CD4-positive, alpha-beta T cell treated with Interleukin-15 for 4 hours (primary cell): Measurements from ENCODE around the gene ELFN1.
A peak's percentile ranks its signal among the peaks of the same experiment; 100 is the strongest.

Experiments
- DNase-seq: peaks from one replicate; pipeline ENCODE4 v3.0.0-alpha.2; 2020; ENCODE audit warnings: low spot score

Gene ELFN1

GRCh38 chr7:1663857-1664651 is 6.0 kb upstream of the ELFN1 start:
- no peak for DNase-seq

DNA sequence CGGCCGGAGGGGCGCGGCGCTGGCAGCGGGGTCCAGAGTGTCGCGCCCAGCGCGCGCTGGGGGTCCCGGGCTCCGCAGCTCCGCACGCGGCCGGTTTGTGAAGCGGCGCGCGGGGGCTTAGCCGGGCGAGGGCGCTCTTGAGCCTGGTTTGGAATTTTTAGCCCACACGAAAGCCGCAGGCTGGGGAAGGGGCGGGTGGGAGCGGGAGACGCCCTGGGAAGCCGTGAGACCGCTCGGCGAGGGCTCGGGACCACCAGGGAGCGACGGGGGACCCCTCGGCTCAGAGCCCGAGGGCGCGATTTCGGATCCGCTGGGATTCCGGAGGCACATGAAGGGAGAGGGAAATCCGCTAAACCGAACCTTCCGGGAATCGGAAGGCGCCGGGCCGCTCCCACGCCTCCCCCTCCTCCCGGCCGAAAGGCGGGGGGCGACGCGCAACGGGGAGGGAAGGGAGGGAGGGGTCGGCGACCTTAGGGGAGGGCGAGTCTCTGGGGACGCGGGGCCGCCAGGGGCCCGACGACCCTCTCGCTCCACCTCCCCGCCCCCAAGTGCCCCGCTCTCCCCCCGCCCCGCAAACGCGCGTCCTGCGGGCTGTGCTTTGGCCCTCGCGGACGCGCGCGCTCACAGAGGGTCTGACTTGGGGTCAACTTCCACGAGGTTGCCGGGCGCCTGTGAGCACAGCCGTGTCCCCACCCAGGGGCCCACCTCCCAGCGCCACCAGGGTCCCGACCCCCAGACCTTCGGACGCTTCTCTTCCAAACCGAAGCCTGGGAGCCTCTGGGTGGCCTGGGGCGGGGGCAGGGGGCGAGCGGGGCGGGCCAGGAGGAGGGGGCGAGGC is 5.1 kb upstream of the ELFN1 start:
- DNase-seq: peak; percentile 26

DNA sequence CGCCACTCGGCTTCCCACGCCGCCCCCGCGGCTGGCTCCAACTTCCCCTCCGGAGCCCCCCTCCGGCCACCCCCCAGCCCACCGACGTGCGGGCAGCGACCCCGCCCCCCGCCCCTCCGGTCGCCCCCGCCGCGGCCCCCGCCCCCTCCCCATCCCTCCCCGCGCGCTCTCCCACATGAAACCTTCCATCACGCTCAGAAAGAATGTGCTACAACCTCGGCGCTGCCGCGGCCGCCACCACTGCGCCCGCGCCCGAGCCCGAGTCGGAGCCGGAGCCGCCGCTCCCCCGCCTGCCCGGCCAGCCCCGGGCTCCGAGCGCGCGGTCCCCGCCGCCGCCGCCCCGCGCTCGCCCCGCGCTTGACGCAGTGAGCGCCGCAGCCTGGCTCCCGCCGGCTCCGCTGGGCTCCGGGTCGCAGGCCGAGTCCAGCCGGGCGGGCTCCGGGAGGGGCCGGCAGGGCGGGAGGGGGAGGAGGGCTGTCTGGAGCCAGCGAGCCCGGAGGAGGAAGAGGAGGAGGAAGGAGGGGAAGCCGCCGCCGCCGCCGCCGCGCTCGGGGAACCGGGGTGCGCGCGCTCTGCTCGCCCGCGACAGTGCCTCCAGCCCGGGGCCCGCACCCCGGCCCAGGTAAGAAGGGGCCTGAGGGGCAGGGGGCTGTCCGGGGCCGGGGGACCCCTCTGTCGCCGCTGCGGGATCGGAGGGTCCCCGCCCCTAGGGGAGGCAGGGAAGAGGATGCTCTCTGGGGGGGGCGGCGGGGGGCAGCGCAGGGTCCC is 4.3 kb upstream of the ELFN1 start:
- DNase-seq: no peak

- DNase-seq: no peak
Measured at GRCh38 chr7:1666317-1666822, 3.7 kb upstream of the ELFN1 start.

DNA sequence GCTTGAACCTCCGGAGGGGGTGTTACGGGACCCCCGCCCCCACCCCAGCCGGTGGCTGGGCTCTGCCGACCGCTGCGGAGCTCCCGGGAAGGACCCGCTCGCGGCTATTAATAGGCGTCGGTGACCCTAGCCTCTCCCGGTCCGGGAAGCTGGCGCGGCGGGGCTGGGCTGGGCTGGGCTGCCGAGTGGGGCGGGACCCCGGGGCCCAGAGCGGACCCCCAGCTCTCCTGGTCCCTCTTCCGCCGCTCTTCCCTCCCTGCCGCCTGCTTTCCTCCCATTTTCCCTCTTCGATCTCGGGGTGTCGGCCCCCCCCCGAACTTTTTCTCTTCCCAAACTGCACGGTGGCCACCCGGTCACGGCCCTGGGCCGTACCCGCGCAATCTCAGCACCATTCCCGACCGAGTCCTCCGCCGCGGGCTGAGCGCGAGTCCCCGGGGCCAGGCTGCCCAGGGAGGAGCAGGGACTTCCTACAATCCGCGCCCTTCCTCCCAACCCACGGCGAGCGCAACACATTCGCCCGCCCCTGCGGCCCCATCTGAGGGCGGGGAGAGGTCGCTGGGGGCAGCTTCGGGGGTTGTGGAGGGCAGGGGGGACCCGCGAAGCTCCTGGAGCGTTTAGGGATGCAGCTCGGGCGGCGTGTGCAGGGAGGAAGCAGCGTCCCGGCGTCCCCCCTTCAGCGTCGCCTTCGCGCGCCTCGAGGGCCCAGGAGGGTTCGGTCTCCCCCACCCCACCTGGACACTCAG is 3.1 kb upstream of the ELFN1 start:
- DNase-seq: no peak

DNA sequence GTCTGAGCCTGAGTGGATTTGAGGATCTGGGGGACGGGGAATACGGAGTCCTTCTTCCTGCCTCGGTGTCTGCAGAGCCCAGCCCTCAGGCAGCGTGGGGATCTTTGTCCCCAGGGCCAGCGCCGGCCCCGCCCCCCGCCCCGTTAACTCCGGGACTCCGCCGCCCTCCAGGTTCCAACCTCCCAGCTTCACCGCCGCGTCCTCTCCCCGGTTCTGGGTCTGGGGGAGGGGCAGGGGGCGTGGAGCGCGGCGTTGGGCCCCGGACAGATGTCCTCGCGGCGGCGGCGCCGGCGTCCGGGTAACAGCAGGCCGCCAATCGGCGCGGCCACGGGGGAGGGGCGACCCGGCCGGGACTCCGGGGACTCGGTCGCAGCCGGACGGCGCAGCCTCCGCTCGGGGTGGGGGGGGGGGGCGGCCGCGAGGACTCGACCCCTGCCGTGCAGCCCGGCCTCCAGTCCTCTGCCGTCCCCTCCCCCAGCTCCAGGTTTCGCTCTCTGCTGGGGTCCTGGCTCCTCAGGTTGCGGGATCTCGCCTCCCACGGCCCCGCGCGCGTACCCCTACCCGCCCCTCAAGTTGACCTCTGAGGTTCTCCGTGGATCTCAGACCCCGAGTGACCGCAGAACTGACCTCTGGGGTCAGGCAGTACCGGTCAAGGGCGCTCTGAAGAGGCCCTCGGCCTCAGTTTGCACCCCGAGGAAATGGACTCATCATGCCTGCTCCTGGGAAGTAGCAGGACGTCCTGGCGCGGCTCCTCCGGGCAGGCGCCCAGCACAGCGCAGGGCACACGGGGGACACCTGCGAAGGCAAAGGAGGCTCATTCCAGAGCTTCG is 2.3 kb upstream of the ELFN1 start:
- DNase-seq: no peak

- DNase-seq: no peak
Measured at GRCh38 chr7:1668396-1669063, 1.5 kb upstream of the ELFN1 start.

GRCh38 chr7:1669064-1669951 is 769 bp upstream of the ELFN1 start:
- DNase-seq: no peak

- no peak for DNase-seq
Measured at GRCh38 chr7:1670894-1671593, 967 bp downstream of the ELFN1 start.

- no peak for DNase-seq
Measured at GRCh38 chr7:1671594-1672451, 1.7 kb downstream of the ELFN1 start.

- no peak for DNase-seq
Measured at GRCh38 chr7:1672851-1673486, 2.9 kb downstream of the ELFN1 start.

DNA sequence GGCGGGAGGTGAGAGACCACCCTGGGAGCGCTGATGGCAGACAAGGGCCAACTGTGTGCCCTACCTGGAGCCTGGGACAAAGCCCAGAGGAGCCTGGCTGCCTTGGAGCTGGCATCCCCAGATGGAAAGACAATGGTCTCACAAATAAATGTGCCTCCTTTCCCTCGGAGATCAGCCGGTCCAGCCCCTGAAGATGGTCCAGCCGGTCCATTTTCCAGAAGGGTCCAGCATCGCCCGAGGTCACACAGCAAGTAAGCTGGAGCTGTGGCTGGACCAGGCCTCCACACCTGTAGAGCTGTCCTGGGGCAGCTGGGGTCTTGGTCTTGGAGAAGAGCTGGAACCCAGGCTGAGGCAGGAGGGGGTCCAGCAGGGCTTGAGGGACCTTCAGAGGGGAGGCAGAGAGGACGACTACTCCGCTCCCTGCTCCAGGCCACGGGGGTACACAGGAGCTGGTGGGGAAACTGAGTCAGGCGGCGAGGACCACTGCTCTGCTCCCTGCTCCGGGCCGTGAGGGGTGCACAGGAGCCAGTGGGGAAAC is 3.6 kb downstream of the ELFN1 start:
- DNase-seq: no peak

- DNase-seq: no peak
Measured at GRCh38 chr7:1674161-1675035, 4.3 kb downstream of the ELFN1 start.

GRCh38 chr7:1675036-1675671 is 5.1 kb downstream of the ELFN1 start:
- DNase-seq: no peak
